ENCODE data around the gene KIAA0040.

Gene KIAA0040

GRCh38 chr1:175168782-175169181 is 23.8 kb downstream of the KIAA0040 start:
- TF ChIP-seq, protein P1, sequence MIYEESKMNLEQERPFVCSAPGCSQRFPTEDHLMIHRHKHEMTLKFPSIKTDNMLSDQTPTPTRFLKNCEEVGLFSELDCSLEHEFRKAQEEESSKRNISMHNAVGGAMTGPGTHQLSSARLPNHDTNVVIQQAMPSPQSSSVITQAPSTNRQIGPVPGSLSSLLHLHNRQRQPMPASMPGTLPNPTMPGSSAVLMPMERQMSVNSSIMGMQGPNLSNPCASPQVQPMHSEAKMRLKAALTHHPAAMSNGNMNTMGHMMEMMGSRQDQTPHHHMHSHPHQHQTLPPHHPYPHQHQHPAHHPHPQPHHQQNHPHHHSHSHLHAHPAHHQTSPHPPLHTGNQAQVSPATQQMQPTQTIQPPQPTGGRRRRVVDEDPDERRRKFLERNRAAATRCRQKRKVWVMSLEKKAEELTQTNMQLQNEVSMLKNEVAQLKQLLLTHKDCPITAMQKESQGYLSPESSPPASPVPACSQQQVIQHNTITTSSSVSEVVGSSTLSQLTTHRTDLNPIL (CRISPR knock-in tag; IDR thresholded peaks at IDR 0.05; ENCODE audit: low read depth) = no peak
- TF ChIP-seq ZFP30 (CRISPR knock-in tag; IDR thresholded peaks at IDR 0.05) = no peak
- ATAC-seq = no peak

DNA sequence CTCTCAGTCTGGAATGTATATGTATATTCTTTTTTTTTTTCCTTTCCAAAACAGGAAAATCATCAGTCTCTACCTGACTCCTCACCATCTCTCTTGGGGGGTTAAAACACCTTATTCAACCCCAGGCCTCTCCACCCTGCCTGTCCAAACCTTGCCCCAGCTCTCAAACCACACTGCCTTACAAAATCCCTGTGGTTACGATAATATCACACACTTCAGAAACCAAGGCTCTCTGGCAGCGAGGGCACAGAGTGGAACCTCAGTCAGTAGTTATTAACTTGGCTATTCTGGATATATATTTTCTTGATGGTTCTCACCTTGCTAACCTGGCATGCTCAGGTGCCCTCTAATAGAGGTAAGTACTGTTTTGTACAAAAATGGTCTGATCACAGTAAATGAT is 24.7 kb downstream of the KIAA0040 start:
- ATAC-seq = no peak
- TF ChIP-seq GLIS3 (CRISPR knock-in tag; IDR thresholded peaks at IDR 0.05) = no peak
- TF ChIP-seq ARNTL (CRISPR knock-in tag; IDR thresholded peaks at IDR 0.05; ENCODE audit: borderline replicate concordance, low read depth) = no peak
- no peak for TF ChIP-seq ZFP3 (CRISPR knock-in tag; IDR thresholded peaks at IDR 0.05)
- no peak for TF ChIP-seq TOX (CRISPR knock-in tag; IDR thresholded peaks at IDR 0.05; ENCODE audit: borderline replicate concordance)
- no peak for TF ChIP-seq ZFP30 (CRISPR knock-in tag; IDR thresholded peaks at IDR 0.05)
- TF ChIP-seq, protein P2, sequence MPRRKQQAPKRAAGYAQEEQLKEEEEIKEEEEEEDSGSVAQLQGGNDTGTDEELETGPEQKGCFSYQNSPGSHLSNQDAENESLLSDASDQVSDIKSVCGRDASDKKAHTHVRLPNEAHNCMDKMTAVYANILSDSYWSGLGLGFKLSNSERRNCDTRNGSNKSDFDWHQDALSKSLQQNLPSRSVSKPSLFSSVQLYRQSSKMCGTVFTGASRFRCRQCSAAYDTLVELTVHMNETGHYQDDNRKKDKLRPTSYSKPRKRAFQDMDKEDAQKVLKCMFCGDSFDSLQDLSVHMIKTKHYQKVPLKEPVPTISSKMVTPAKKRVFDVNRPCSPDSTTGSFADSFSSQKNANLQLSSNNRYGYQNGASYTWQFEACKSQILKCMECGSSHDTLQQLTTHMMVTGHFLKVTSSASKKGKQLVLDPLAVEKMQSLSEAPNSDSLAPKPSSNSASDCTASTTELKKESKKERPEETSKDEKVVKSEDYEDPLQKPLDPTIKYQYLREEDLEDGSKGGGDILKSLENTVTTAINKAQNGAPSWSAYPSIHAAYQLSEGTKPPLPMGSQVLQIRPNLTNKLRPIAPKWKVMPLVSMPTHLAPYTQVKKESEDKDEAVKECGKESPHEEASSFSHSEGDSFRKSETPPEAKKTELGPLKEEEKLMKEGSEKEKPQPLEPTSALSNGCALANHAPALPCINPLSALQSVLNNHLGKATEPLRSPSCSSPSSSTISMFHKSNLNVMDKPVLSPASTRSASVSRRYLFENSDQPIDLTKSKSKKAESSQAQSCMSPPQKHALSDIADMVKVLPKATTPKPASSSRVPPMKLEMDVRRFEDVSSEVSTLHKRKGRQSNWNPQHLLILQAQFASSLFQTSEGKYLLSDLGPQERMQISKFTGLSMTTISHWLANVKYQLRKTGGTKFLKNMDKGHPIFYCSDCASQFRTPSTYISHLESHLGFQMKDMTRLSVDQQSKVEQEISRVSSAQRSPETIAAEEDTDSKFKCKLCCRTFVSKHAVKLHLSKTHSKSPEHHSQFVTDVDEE (CRISPR knock-in tag; IDR thresholded peaks at IDR 0.05) = no peak
- TF ChIP-seq RARB (CRISPR knock-in tag; IDR thresholded peaks at IDR 0.05) = no peak
- TF ChIP-seq, protein P1 (CRISPR knock-in tag; IDR thresholded peaks at IDR 0.05; ENCODE audit: low read depth) = no peak
- TF ChIP-seq PPARA (CRISPR knock-in tag; IDR thresholded peaks at IDR 0.05; ENCODE audit: borderline replicate concordance) = no peak
- no peak for TF ChIP-seq ZNF70 (CRISPR knock-in tag; IDR thresholded peaks at IDR 0.05)
- TF ChIP-seq ZC3H10 (CRISPR knock-in tag; IDR thresholded peaks at IDR 0.05) = no peak

DNA sequence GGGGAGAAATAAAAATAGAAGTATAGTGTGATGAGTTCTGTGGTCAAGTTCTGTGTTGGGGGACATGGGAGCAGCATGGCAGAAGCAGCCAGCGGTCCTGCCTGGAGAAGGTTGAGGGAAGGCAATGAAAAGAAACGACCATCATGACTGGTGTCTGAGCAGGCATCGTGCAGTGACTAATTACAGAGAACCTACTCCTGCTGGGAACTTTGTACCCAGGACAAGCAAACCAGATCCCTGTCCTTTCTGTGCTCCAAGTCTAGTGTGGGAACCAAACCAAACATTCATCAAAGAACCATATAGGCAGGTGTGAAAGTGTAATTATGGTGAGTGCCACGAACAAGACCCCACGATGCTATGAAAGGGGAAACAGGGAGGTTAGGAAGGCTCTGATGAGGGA is 25.8 kb downstream of the KIAA0040 start:
- TF ChIP-seq ZNF70 (CRISPR knock-in tag; IDR thresholded peaks at IDR 0.05) (no peak), TOX (CRISPR knock-in tag; IDR thresholded peaks at IDR 0.05; ENCODE audit: borderline replicate concordance) (no peak), ZNF8 (CRISPR knock-in tag; IDR thresholded peaks at IDR 0.05) (no peak), ZFP30 (CRISPR knock-in tag; IDR thresholded peaks at IDR 0.05) (no peak), BACH2 (CRISPR knock-in tag; IDR thresholded peaks at IDR 0.05; ENCODE audit: borderline replicate concordance) (no peak), ZFP3 (CRISPR knock-in tag; IDR thresholded peaks at IDR 0.05) (no peak), TCF4 (CRISPR knock-in tag; IDR thresholded peaks at IDR 0.05; ENCODE audit: borderline replicate concordance) (no peak), ISL1 (CRISPR knock-in tag; IDR thresholded peaks at IDR 0.05) (no peak)
- TF ChIP-seq, protein P3, sequence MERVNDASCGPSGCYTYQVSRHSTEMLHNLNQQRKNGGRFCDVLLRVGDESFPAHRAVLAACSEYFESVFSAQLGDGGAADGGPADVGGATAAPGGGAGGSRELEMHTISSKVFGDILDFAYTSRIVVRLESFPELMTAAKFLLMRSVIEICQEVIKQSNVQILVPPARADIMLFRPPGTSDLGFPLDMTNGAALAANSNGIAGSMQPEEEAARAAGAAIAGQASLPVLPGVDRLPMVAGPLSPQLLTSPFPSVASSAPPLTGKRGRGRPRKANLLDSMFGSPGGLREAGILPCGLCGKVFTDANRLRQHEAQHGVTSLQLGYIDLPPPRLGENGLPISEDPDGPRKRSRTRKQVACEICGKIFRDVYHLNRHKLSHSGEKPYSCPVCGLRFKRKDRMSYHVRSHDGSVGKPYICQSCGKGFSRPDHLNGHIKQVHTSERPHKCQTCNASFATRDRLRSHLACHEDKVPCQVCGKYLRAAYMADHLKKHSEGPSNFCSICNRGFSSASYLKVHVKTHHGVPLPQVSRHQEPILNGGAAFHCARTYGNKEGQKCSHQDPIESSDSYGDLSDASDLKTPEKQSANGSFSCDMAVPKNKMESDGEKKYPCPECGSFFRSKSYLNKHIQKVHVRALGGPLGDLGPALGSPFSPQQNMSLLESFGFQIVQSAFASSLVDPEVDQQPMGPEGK (CRISPR knock-in tag; IDR thresholded peaks at IDR 0.05; ENCODE audit: borderline replicate concordance) = no peak
- TF ChIP-seq, protein P2 (CRISPR knock-in tag; IDR thresholded peaks at IDR 0.05) = no peak
- TF ChIP-seq, protein P1 (CRISPR knock-in tag; IDR thresholded peaks at IDR 0.05; ENCODE audit: low read depth) = no peak
- ATAC-seq = no peak
